GM23248 (cell line): ENCODE measurements around the gene HPS1.

Experiments used
- EZH2 ChIP-seq: fragments of 200-600 bp; sonication (generic); IDR thresholded peaks from 2 replicates; pipeline ENCODE4 v1.6.1; 2018; ENCODE audit warnings: antibody characterized with exemption, mild to moderate bottlenecking; ENCODE audit not compliant: insufficient read depth, poor library complexity, severe bottlenecking
- EZH2phosphoT487 ChIP-seq: fragments of 200-600 bp; sonication (generic); IDR thresholded peaks from 2 replicates; pipeline ENCODE4 v1.6.1; 2018; ENCODE audit warnings: antibody characterized with exemption, moderate library complexity, mild to moderate bottlenecking, low read depth; ENCODE audit not compliant: insufficient read depth

DNA sequence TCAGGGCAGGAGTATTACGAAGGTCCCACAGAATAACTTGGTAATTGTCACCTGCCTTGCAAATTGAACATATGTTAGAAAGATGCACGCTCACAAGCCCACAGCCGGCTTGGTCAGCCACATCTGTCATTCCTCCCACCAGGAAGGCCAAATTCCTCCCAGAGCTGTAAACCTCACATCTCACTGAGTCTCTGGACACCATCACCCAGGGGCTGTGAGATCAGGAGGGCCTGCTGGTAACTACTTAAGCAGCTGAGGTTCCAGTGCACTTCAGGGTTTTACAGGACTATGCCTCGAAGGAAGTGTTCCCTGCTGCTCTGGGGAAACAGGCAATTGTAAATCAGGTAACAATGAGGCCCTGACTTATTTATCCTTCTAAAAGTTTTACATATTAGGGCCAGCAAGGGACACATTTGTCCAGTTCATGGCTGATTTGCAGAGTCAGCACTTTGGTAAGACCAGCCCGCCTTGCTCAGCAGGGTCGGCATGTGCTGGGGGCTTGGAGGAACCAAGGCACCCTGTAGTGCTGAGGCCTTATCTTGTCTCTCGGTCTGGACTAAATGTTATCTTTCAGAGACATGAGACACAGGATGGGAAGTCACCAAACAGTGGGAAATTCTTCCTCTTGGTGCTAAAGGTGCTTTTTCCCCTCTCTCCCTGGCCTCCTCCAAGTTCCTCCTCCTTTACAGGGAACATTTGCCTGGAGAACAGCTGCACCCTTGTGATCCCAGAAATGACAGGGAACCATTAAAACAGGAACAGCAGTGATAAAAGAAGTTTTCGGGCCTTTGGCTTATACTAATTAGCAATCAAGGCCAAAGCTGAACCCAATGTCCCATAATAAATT lies 66.0 kb downstream of the HPS1 start:
- TF ChIP-seq EZH2 (no peak), EZH2phosphoT487 (no peak)
